ENCODE data around the gene RAB3IL1. TPM values are rescaled to one million over a fixed set of nuclear protein-coding genes. Genes with fewer than 3 reads are reported as not detected.
"Not testable (repeated sequence)": the region's sequence is repeated elsewhere in the genome, so short reads cannot be mapped to it uniquely, and the experiment has no call there.

Gene RAB3IL1
- polyA plus RNA-seq, 1 donor: 31.7 TPM

- DNase-seq: no peak
Observed at GRCh38 chr11:61883947-61884346, 33.4 kb downstream of the RAB3IL1 start.

GRCh38 chr11:61883327-61883726 is 34.0 kb downstream of the RAB3IL1 start:
- DNase-seq: no peak

GRCh38 chr11:61882879-61883278 is 34.5 kb downstream of the RAB3IL1 start:
- DNase-seq: no peak

- DNase-seq: not testable (repeated sequence)
Observed at GRCh38 chr11:61882267-61882666, 35.1 kb downstream of the RAB3IL1 start.

GRCh38 chr11:61881397-61881796 is 36.0 kb downstream of the RAB3IL1 start:
- DNase-seq: no peak

- DNase-seq: no peak
Observed at GRCh38 chr11:61880454-61880853, 36.9 kb downstream of the RAB3IL1 start.

- DNase-seq: no peak
Observed at GRCh38 chr11:61880031-61880430, 37.3 kb downstream of the RAB3IL1 start.

GRCh38 chr11:61879152-61879551 is 38.2 kb downstream of the RAB3IL1 start:
- no peak for DNase-seq

- no peak for DNase-seq
Observed at GRCh38 chr11:61875698-61876097, 41.7 kb downstream of the RAB3IL1 start.

- DNase-seq: no peak
Observed at GRCh38 chr11:61874853-61875252, 42.5 kb downstream of the RAB3IL1 start.

GRCh38 chr11:61874377-61874809 is 43.0 kb downstream of the RAB3IL1 start:
- DNase-seq: no peak

GRCh38 chr11:61873588-61874376 is 43.6 kb downstream of the RAB3IL1 start:
- DNase-seq: no peak

- no peak for DNase-seq
Observed at GRCh38 chr11:61872935-61873565, 44.3 kb downstream of the RAB3IL1 start.

- DNase-seq: peak; percentile 85
Observed at GRCh38 chr11:61871158-61871597, 46.2 kb downstream of the RAB3IL1 start.

GRCh38 chr11:61870541-61871031 is 46.8 kb downstream of the RAB3IL1 start:
- no peak for DNase-seq

GRCh38 chr11:61869708-61870451 is 47.5 kb downstream of the RAB3IL1 start:
- no peak for DNase-seq

- no peak for DNase-seq
Observed at GRCh38 chr11:61869429-61869707, 48.0 kb downstream of the RAB3IL1 start.

GRCh38 chr11:61868571-61869428 is 48.6 kb downstream of the RAB3IL1 start:
- DNase-seq: no peak

GRCh38 chr11:61866958-61867343 is 50.4 kb downstream of the RAB3IL1 start:
- no peak for DNase-seq

- no peak for DNase-seq
Observed at GRCh38 chr11:61866231-61866957, 51.0 kb downstream of the RAB3IL1 start.

All from hindlimb muscle (tissue), 1 donor.